Measurements from ENCODE around the gene STARD3.
"Not testable (repeated sequence)": the region's sequence is repeated elsewhere in the genome, so short reads cannot be mapped to it uniquely, and the experiment has no call there.

The STARD3 gene

GRCh38 chr17:39674179-39674578 lies 37.2 kb downstream of the STARD3 start:
- no peak for DNase-seq

- DNase-seq: no peak
These were observed 37.9 kb downstream of the STARD3 start for GRCh38 chr17:39674702-39675389.

GRCh38 chr17:39675390-39676082 lies 38.6 kb downstream of the STARD3 start:
- DNase-seq: no peak

GRCh38 chr17:39676198-39676819 lies 39.4 kb downstream of the STARD3 start:
- DNase-seq: peak; percentile 18

GRCh38 chr17:39677072-39677471 lies 40.1 kb downstream of the STARD3 start:
- DNase-seq: no peak

GRCh38 chr17:39677542-39678339 lies 40.8 kb downstream of the STARD3 start:
- no peak for DNase-seq

- DNase-seq: no peak
These were observed 41.6 kb downstream of the STARD3 start for GRCh38 chr17:39678340-39679116.

GRCh38 chr17:39679521-39680192 lies 42.7 kb downstream of the STARD3 start:
- DNase-seq: no peak

- no peak for DNase-seq
These were observed 46.5 kb downstream of the STARD3 start for GRCh38 chr17:39683295-39683939.

GRCh38 chr17:39684369-39685192 lies 47.6 kb downstream of the STARD3 start:
- no peak for DNase-seq

GRCh38 chr17:39687101-39687545 lies 50.2 kb downstream of the STARD3 start:
- DNase-seq: no peak

- peak; percentile 89 for DNase-seq
These were observed 50.9 kb downstream of the STARD3 start, which contains the start of gene PGAP3 for GRCh38 chr17:39687546-39688474. PGAP3 (minus strand) TSS chr17:39688057; CDS start chr17:39688014, 43 bp downstream.

- no peak for DNase-seq
These were observed 51.5 kb downstream of the STARD3 start for GRCh38 chr17:39688475-39688835.

- no peak for DNase-seq
These were observed 52.0 kb downstream of the STARD3 start for GRCh38 chr17:39688945-39689344.

GRCh38 chr17:39694593-39694992 lies 57.6 kb downstream of the STARD3 start:
- no peak for DNase-seq

GRCh38 chr17:39695089-39695474 lies 58.1 kb downstream of the STARD3 start:
- DNase-seq: no peak

- no peak for DNase-seq
These were observed 59.8 kb downstream of the STARD3 start for GRCh38 chr17:39696731-39697130.

- DNase-seq: no peak
These were observed 61.0 kb downstream of the STARD3 start for GRCh38 chr17:39697961-39698360.

GRCh38 chr17:39699157-39699817 lies 62.3 kb downstream of the STARD3 start:
- DNase-seq: not testable (repeated sequence)
